HEK293 (cell line): ENCODE data around the gene GBA2.

Experiments
- GFI1B ChIP-seq: fragments of 450-650 bp; formaldehyde crosslinking; IDR thresholded peaks from 2 replicates; pipeline ENCODE4 v1.5.1; 2016; ENCODE audit warnings: missing biosample characterization, missing genetic modification characterization
- KLF1 ChIP-seq: fragments of 450-650 bp; formaldehyde crosslinking; IDR thresholded peaks from 2 replicates; pipeline ENCODE4 v1.5.1; 2016; ENCODE audit warnings: missing biosample characterization, missing genetic modification characterization
- OSR2 ChIP-seq: fragments of 450-650 bp; formaldehyde crosslinking; IDR thresholded peaks from 2 replicates; pipeline ENCODE4 v1.5.1; 2016; ENCODE audit warnings: missing biosample characterization, missing genetic modification characterization
- REPIN1 ChIP-seq: fragments of 450-650 bp; formaldehyde crosslinking; IDR thresholded peaks from 2 replicates; pipeline ENCODE4 v1.5.1; 2017; ENCODE audit warnings: missing biosample characterization, missing genetic modification characterization, low read depth
- SCRT1 ChIP-seq: fragments of 450-650 bp; formaldehyde crosslinking; IDR thresholded peaks from 2 replicates; pipeline ENCODE4 v1.5.1; 2016; ENCODE audit warnings: missing biosample characterization, missing genetic modification characterization, borderline replicate concordance
- WT1 ChIP-seq: fragments of 450-650 bp; formaldehyde crosslinking; IDR thresholded peaks from 2 replicates; pipeline ENCODE4 v1.5.1; 2016; ENCODE audit warnings: missing biosample characterization, missing genetic modification characterization
- ZNF112 ChIP-seq: fragments of 450-650 bp; formaldehyde crosslinking; IDR thresholded peaks from 2 replicates; pipeline ENCODE4 v1.5.0; 2017; ENCODE audit warnings: missing biosample characterization, missing genetic modification characterization
- ZNF133 ChIP-seq: fragments of 450-650 bp; formaldehyde crosslinking; IDR thresholded peaks from 2 replicates; pipeline ENCODE4 v1.5.1; 2016; ENCODE audit warnings: missing biosample characterization, missing genetic modification characterization
- ZNF169 ChIP-seq: fragments of 450-650 bp; formaldehyde crosslinking; IDR thresholded peaks from 2 replicates; pipeline ENCODE4 v1.5.1; 2016; ENCODE audit warnings: missing biosample characterization, missing genetic modification characterization
- ZNF239 ChIP-seq: fragments of 450-650 bp; formaldehyde crosslinking; IDR thresholded peaks from 2 replicates; pipeline ENCODE4 v1.5.1; 2016; ENCODE audit warnings: missing biosample characterization, missing genetic modification characterization
- ZNF274 ChIP-seq, 2 experiments: fragments of 200-500 bp in 1 of 2; fragments of 450-650 bp in 1 of 2; sonication (Bioruptor generic) in 1 of 2; formaldehyde crosslinking in 1 of 2; IDR thresholded peaks; 2 replicates each; pipeline versions ENCODE4 v1.5.1 to v1.6.1; 2014 to 2016; ENCODE audit warnings: borderline replicate concordance in 1 of 2, inconsistent platforms in 1 of 2, low read length in 1 of 2, missing biosample characterization in 1 of 2, missing genetic modification characterization in 1 of 2
- ZNF324 ChIP-seq: fragments of 450-650 bp; formaldehyde crosslinking; IDR thresholded peaks from 2 replicates; pipeline ENCODE4 v1.5.1; 2016; ENCODE audit warnings: missing biosample characterization, missing genetic modification characterization
- ZNF341 ChIP-seq: fragments of 450-650 bp; formaldehyde crosslinking; IDR thresholded peaks from 2 replicates; pipeline ENCODE4; 2016; ENCODE audit warnings: low read depth, missing biosample characterization, missing genetic modification characterization
- ZNF521 ChIP-seq: fragments of 450-650 bp; formaldehyde crosslinking; IDR thresholded peaks from 2 replicates; pipeline ENCODE4 v1.5.1; 2017; ENCODE audit warnings: missing biosample characterization, mild to moderate bottlenecking, missing genetic modification characterization
- ZNF600 ChIP-seq: fragments of 450-650 bp; formaldehyde crosslinking; IDR thresholded peaks from 2 replicates; pipeline ENCODE4 v1.5.1; 2016; ENCODE audit warnings: missing biosample characterization, missing genetic modification characterization
- ZNF658 ChIP-seq: fragments of 450-650 bp; formaldehyde crosslinking; IDR thresholded peaks from 2 replicates; pipeline ENCODE4; 2016; ENCODE audit warnings: missing biosample characterization, missing genetic modification characterization
- ZNF670 ChIP-seq: fragments of 450-650 bp; formaldehyde crosslinking; IDR thresholded peaks from 2 replicates; pipeline ENCODE4 v1.5.1; 2016; ENCODE audit warnings: missing biosample characterization, missing genetic modification characterization, low read depth
- ZSCAN16 ChIP-seq: fragments of 450-650 bp; formaldehyde crosslinking; IDR thresholded peaks from 2 replicates; pipeline ENCODE4 v1.5.1; 2016; ENCODE audit warnings: missing biosample characterization, missing genetic modification characterization
- ZSCAN30 ChIP-seq: fragments of 450-650 bp; IDR thresholded peaks from 2 replicates; pipeline ENCODE4 v1.5.1; 2018; ENCODE audit warnings: missing biosample characterization, mild to moderate bottlenecking, missing genetic modification characterization, moderate library complexity
- TF ChIP-seq, protein P1 (sequence below): sonication (generic); formaldehyde crosslinking; IDR thresholded peaks from 2 replicates; pipeline ENCODE4 v1.8.1; 2022; ENCODE audit warnings: mild to moderate bottlenecking, moderate library complexity, missing genetic modification reagents
- TF ChIP-seq, protein P2 (sequence below): fragments of 450-650 bp; formaldehyde crosslinking; IDR thresholded peaks from 2 replicates; pipeline ENCODE4 v1.5.1; 2016; ENCODE audit warnings: missing biosample characterization, missing genetic modification characterization
- TF ChIP-seq, protein P3 (sequence below): fragments of 450-650 bp; formaldehyde crosslinking; IDR thresholded peaks from 2 replicates; pipeline ENCODE4 v1.5.1; 2017; ENCODE audit warnings: missing biosample characterization, missing genetic modification characterization
- TF ChIP-seq, protein P4 (sequence below): fragments of 450-650 bp; formaldehyde crosslinking; conservative IDR thresholded peaks from 2 replicates; pipeline ENCODE4 v1.5.1; 2016; ENCODE audit warnings: low read depth, missing biosample characterization, missing genetic modification characterization
- TF ChIP-seq, protein P5 (sequence below): fragments of 450-650 bp; formaldehyde crosslinking; IDR thresholded peaks from 2 replicates; pipeline ENCODE4 v1.5.1; 2016; ENCODE audit warnings: missing biosample characterization, missing genetic modification characterization
- TF ChIP-seq, protein P6 (sequence below): fragments of 450-650 bp; IDR thresholded peaks from 2 replicates; pipeline ENCODE4 v1.5.1; 2018; ENCODE audit warnings: missing biosample characterization, missing genetic modification characterization

The GBA2 gene

DNA sequence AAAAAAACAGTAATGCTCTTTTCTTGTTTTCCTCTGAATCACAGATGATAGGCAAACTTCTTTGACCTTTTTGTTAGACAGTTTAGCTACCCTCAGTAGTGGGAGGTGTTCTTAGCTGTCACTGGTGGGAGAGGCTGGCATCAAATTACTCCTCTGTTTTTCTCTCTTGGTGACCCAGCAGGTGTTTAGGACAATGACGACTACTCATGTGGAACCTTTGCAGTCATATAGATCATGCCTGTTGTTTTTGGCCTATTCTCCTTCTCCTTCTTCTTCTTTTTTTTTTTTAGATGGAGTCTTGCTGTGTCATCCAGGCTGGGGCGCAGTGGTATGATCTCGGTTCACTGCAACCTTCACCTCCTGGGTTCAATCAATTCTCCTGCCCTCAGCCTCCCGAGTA, 27.0 kb upstream of the GBA2 start (continued):
- TF ChIP-seq, protein P1, sequence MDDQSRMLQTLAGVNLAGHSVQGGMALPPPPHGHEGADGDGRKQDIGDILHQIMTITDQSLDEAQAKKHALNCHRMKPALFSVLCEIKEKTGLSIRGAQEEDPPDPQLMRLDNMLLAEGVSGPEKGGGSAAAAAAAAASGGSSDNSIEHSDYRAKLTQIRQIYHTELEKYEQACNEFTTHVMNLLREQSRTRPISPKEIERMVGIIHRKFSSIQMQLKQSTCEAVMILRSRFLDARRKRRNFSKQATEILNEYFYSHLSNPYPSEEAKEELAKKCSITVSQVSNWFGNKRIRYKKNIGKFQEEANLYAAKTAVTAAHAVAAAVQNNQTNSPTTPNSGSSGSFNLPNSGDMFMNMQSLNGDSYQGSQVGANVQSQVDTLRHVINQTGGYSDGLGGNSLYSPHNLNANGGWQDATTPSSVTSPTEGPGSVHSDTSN (CRISPR knock-in tag): no peak
- TF ChIP-seq ZNF600 (tag by site-specific recombination) (peak; percentile 80), ZNF133 (tag by site-specific recombination) (no peak), ZNF341 (tag by site-specific recombination) (peak; percentile 19; the same call in 1 of the 2 replicates), GFI1B (tag by site-specific recombination) (no peak), OSR2 (tag by site-specific recombination) (peak; percentile 60), SCRT1 (no peak), ZNF324 (tag by site-specific recombination) (no peak), ZNF670 (tag by site-specific recombination) (no peak), ZNF239 (no peak), REPIN1 (tag by site-specific recombination) (no peak), WT1 (tag by site-specific recombination) (peak; percentile 78), ZNF521 (tag by site-specific recombination) (no peak), ZNF169 (tag by site-specific recombination) (no peak), ZNF274 (IDR thresholded peaks at IDR 0.05; ENCODE audit: low read length) (no peak), ZNF274 (tag by site-specific recombination; IDR thresholded peaks at IDR 0.05; ENCODE audit: borderline replicate concordance) (no peak), ZSCAN30 (tag by site-specific recombination) (no peak), ZNF658 (tag by site-specific recombination) (no peak), ZSCAN16 (tag by site-specific recombination) (no peak), KLF1 (tag by site-specific recombination) (no peak), ZNF112 (no peak)
- TF ChIP-seq, protein P2, sequence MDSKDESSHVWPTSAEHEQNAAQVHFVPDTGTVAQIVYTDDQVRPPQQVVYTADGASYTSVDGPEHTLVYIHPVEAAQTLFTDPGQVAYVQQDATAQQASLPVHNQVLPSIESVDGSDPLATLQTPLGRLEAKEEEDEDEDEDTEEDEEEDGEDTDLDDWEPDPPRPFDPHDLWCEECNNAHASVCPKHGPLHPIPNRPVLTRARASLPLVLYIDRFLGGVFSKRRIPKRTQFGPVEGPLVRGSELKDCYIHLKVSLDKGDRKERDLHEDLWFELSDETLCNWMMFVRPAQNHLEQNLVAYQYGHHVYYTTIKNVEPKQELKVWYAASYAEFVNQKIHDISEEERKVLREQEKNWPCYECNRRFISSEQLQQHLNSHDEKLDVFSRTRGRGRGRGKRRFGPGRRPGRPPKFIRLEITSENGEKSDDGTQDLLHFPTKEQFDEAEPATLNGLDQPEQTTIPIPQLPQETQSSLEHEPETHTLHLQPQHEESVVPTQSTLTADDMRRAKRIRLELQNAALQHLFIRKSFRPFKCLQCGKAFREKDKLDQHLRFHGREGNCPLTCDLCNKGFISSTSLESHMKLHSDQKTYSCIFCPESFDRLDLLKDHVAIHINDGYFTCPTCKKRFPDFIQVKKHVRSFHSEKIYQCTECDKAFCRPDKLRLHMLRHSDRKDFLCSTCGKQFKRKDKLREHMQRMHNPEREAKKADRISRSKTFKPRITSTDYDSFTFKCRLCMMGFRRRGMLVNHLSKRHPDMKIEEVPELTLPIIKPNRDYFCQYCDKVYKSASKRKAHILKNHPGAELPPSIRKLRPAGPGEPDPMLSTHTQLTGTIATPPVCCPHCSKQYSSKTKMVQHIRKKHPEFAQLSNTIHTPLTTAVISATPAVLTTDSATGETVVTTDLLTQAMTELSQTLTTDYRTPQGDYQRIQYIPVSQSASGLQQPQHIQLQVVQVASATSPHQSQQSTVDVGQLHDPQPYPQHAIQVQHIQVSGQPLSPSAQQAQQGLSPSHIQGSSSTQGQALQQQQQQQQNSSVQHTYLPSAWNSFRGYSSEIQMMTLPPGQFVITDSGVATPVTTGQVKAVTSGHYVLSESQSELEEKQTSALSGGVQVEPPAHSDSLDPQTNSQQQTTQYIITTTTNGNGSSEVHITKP (tag by site-specific recombination): peak; percentile 62
- TF ChIP-seq, protein P3, sequence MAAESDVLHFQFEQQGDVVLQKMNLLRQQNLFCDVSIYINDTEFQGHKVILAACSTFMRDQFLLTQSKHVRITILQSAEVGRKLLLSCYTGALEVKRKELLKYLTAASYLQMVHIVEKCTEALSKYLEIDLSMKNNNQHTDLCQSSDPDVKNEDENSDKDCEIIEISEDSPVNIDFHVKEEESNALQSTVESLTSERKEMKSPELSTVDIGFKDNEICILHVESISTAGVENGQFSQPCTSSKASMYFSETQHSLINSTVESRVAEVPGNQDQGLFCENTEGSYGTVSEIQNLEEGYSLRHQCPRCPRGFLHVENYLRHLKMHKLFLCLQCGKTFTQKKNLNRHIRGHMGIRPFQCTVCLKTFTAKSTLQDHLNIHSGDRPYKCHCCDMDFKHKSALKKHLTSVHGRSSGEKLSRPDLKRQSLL (tag by site-specific recombination): no peak
- TF ChIP-seq, protein P4, sequence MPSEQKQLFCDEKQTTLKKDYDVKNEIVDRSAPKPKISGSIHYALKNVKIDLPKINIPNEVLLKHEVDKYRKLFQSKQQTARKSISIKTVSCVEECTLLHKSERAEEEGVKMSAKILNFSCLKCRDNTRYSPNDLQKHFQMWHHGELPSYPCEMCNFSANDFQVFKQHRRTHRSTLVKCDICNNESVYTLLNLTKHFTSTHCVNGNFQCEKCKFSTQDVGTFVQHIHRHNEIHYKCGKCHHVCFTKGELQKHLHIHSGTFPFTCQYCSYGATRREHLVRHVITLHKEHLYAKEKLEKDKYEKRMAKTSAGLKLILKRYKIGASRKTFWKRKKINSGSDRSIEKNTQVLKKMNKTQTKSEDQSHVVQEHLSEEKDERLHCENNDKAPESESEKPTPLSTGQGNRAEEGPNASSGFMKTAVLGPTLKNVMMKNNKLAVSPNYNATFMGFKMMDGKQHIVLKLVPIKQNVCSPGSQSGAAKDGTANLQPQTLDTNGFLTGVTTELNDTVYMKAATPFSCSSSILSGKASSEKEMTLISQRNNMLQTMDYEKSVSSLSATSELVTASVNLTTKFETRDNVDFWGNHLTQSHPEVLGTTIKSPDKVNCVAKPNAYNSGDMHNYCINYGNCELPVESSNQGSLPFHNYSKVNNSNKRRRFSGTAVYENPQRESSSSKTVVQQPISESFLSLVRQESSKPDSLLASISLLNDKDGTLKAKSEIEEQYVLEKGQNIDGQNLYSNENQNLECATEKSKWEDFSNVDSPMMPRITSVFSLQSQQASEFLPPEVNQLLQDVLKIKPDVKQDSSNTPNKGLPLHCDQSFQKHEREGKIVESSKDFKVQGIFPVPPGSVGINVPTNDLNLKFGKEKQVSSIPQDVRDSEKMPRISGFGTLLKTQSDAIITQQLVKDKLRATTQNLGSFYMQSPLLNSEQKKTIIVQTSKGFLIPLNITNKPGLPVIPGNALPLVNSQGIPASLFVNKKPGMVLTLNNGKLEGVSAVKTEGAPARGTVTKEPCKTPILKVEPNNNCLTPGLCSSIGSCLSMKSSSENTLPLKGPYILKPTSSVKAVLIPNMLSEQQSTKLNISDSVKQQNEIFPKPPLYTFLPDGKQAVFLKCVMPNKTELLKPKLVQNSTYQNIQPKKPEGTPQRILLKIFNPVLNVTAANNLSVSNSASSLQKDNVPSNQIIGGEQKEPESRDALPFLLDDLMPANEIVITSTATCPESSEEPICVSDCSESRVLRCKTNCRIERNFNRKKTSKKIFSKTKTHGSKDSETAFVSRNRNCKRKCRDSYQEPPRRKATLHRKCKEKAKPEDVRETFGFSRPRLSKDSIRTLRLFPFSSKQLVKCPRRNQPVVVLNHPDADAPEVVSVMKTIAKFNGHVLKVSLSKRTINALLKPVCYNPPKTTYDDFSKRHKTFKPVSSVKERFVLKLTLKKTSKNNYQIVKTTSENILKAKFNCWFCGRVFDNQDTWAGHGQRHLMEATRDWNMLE (tag by site-specific recombination): no peak
- TF ChIP-seq, protein P5, sequence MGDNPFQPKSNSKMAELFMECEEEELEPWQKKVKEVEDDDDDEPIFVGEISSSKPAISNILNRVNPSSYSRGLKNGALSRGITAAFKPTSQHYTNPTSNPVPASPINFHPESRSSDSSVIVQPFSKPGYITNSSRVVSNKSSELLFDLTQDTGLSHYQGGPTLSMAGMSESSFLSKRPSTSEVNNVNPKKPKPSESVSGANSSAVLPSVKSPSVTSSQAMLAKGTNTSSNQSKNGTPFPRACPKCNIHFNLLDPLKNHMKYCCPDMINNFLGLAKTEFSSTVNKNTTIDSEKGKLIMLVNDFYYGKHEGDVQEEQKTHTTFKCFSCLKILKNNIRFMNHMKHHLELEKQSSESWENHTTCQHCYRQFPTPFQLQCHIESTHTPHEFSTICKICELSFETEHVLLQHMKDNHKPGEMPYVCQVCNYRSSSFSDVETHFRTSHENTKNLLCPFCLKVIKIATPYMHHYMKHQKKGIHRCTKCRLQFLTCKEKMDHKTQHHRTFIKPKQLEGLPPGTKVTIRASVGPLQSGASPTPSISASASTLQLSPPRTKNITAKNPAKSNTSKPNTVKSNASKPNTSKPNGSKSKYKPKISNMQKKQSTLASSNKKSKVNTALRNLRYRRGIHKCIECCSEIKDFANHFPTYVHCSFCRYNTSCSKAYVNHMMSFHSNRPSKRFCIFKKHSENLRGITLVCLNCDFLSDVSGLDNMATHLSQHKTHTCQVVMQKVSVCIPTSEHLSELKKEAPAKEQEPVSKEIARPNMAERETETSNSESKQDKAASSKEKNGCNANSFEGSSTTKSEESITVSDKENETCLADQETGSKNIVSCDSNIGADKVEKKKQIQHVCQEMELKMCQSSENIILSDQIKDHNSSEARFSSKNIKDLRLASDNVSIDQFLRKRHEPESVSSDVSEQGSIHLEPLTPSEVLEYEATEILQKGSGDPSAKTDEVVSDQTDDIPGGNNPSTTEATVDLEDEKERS (tag by site-specific recombination): no peak
- TF ChIP-seq, protein P6, sequence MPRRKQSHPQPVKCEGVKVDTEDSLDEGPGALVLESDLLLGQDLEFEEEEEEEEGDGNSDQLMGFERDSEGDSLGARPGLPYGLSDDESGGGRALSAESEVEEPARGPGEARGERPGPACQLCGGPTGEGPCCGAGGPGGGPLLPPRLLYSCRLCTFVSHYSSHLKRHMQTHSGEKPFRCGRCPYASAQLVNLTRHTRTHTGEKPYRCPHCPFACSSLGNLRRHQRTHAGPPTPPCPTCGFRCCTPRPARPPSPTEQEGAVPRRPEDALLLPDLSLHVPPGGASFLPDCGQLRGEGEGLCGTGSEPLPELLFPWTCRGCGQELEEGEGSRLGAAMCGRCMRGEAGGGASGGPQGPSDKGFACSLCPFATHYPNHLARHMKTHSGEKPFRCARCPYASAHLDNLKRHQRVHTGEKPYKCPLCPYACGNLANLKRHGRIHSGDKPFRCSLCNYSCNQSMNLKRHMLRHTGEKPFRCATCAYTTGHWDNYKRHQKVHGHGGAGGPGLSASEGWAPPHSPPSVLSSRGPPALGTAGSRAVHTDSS: no peak
